ENCODE measurements around the gene LIFR. TPM values are rescaled to one million over a fixed set of nuclear protein-coding genes. Genes with fewer than 3 reads are reported as not detected.
A peak's percentile ranks its signal among the peaks of the same experiment; 100 is the strongest.
"Not testable (repeated sequence)": the region's sequence is repeated elsewhere in the genome, so short reads cannot be mapped to it uniquely, and the experiment has no call there.

The LIFR gene
- total RNA-seq, 6 experiments from 2014 or later = 4.7 to 7.1 (median 5.4) TPM

DNA sequence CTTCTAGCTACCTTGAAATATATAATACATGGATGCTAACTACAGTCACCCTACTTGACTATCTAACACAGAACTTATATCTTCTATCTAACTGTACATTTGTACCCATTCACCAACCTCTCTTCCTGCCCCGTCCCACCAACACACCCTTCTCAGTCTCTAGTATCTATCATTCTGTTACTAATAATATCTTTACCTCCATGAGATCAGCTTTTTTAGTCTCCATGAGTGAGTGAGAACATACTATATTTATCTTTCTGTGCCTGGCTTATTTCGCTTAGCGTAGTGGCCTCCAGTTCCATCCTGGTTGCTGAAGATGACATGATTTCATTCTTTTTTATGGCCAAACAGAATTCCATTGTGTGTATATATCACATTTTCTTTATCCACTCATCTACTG lies 37.0 kb downstream of the LIFR start:
- Mint-ChIP-seq H3K4me1 (ENCODE audit: low read depth) (peaks cover 6% of the 10 kb centered on the region; the same call in 1 of the 2 replicates), H3K27ac (no peak overlapping the region), H3K36me3 (ENCODE audit: low read depth) (peaks cover 14% of the 10 kb centered on the region; the same call in 1 of the 2 replicates), H3K4me3 (no peak overlapping the region), H3K9me3 (no peaks in the 10 kb centered on the region; the same call in 1 of the 2 replicates), H3K27me3 (ENCODE audit: insufficient read depth) (peaks cover 3% of the 10 kb centered on the region; the same call in 1 of the 2 replicates)
- DNase-seq = no peak
- TF ChIP-seq, protein P1, sequence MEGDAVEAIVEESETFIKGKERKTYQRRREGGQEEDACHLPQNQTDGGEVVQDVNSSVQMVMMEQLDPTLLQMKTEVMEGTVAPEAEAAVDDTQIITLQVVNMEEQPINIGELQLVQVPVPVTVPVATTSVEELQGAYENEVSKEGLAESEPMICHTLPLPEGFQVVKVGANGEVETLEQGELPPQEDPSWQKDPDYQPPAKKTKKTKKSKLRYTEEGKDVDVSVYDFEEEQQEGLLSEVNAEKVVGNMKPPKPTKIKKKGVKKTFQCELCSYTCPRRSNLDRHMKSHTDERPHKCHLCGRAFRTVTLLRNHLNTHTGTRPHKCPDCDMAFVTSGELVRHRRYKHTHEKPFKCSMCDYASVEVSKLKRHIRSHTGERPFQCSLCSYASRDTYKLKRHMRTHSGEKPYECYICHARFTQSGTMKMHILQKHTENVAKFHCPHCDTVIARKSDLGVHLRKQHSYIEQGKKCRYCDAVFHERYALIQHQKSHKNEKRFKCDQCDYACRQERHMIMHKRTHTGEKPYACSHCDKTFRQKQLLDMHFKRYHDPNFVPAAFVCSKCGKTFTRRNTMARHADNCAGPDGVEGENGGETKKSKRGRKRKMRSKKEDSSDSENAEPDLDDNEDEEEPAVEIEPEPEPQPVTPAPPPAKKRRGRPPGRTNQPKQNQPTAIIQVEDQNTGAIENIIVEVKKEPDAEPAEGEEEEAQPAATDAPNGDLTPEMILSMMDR (IDR thresholded peaks at IDR 0.05) = no peak

- no peak for DNase-seq
- Mint-ChIP-seq H3K27ac (no peak overlapping the region), H3K4me1 (ENCODE audit: low read depth) (peaks cover 6% of the 10 kb centered on the region; the same call in 1 of the 2 replicates), H3K9me3 (no peaks in the 10 kb centered on the region; the same call in 1 of the 2 replicates), H3K27me3 (ENCODE audit: insufficient read depth) (peaks cover 3% of the 10 kb centered on the region), H3K4me3 (no peak overlapping the region), H3K36me3 (ENCODE audit: low read depth) (peaks cover 14% of the 10 kb centered on the region; the same call in 1 of the 2 replicates)
- TF ChIP-seq, protein P1 (IDR thresholded peaks at IDR 0.05) = no peak
Measured at GRCh38 chr5:38518341-38518740, 38.1 kb downstream of the LIFR start.

DNA sequence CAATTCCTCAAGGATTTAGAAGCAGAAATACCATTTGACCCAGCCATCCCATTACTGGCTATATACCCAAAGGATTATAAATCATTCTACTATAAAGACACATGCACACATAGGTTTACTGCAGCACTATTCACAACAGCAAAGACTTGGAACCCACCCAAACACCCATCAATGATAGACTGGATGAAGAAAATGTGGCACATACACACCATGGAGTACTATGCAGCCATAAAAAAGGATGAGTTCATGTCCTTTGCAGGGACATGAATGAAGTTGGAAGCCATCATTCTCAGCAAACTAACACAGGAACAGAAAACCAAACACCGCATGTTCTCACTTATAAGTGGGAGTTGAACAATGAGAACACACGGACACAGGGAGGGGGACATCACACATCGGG lies 39.8 kb downstream of the LIFR start:
- H3K4me3 Mint-ChIP-seq; H3K27me3 Mint-ChIP-seq (ENCODE audit: insufficient read depth); H3K27ac Mint-ChIP-seq; DNase-seq; H3K9me3 Mint-ChIP-seq; H3K4me1 Mint-ChIP-seq (ENCODE audit: low read depth): not testable (repeated sequence)
- H3K36me3 Mint-ChIP-seq (ENCODE audit: low read depth) = peaks cover 14% of the 10 kb centered on the region; the same call in 1 of the 2 replicates

GRCh38 chr5:38515646-38516045 lies 40.8 kb downstream of the LIFR start:
- 0 out of 2 replicates have a peak, but pooled peaks cover 5% of the 10 kb centered on the region for H3K36me3 Mint-ChIP-seq (ENCODE audit: low read depth)

DNA sequence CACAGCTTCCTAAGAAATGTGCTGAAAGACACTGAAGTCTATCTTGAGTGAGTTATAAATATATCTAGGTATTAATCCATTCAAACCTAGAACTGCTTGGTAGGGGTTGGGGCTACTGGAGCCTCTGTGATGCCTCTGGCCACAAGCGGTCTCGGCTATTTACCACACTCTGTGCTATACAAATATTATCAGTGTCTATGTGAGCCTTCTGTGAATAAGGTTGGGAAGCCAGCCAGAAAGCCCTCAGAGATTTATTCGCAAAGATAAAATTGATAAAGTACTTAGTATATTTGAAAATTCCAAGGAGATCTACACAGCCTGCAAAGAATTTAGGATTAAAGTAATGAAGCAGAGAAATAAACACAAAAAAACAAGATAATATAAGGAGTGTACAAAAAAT lies 41.4 kb downstream of the LIFR start:
- Mint-ChIP-seq H3K9me3 (no peaks in the 10 kb centered on the region; the same call in 1 of the 2 replicates), H3K36me3 (ENCODE audit: low read depth) (0 out of 2 replicates have a peak, but pooled peaks cover 1% of the 10 kb centered on the region), H3K27me3 (ENCODE audit: insufficient read depth) (peaks cover 3% of the 10 kb centered on the region), H3K27ac (no peak overlapping the region), H3K4me1 (ENCODE audit: low read depth) (peaks cover 6% of the 10 kb centered on the region; the same call in 1 of the 2 replicates), H3K4me3 (no peak overlapping the region)
- DNase-seq = no peak
- TF ChIP-seq, protein P1 (IDR thresholded peaks at IDR 0.05) = no peak

More at GRCh38 chr5:38515646-38516045, 40.8 kb downstream of the LIFR start:
- no peak overlapping the region for H3K27ac Mint-ChIP-seq
- no peaks in the 10 kb centered on the region; the same call in 1 of the 2 replicates for H3K9me3 Mint-ChIP-seq
- peaks cover 6% of the 10 kb centered on the region; the same call in 1 of the 2 replicates for H3K4me1 Mint-ChIP-seq (ENCODE audit: low read depth)
- H3K4me3 Mint-ChIP-seq = no peak overlapping the region
- TF ChIP-seq, protein P1 (IDR thresholded peaks at IDR 0.05) = peak; percentile 74
- DNase-seq = peak; percentile 27
- H3K27me3 Mint-ChIP-seq (ENCODE audit: insufficient read depth) = peaks cover 3% of the 10 kb centered on the region

GRCh38 chr5:38509185-38509584 lies 47.3 kb downstream of the LIFR start:
- Mint-ChIP-seq H3K27ac (peak overlapping the region; percentile 6; the same call in 1 of the 2 replicates), H3K9me3 (no peaks in the 10 kb centered on the region), H3K36me3 (ENCODE audit: low read depth) (no peaks in the 10 kb centered on the region), H3K4me3 (0 out of 2 replicates have a peak overlapping the region, but pooled peaks have one; percentile 1), H3K4me1 (ENCODE audit: low read depth) (peaks cover 11% of the 10 kb centered on the region), H3K27me3 (ENCODE audit: insufficient read depth) (no peaks in the 10 kb centered on the region; the same call in 1 of the 2 replicates)
- TF ChIP-seq, protein P1 (IDR thresholded peaks at IDR 0.05) = no peak
- peak; percentile 47 for DNase-seq
